ENCODE data around the gene NFIA. TPM values are rescaled to one million over a fixed set of nuclear protein-coding genes. Genes with fewer than 3 reads are reported as not detected.

NFIA gene
- total RNA-seq, 1 experiment from 2014 or later: 0.35 TPM

GRCh38 chr1:61080413-61081143, 1.8 kb upstream of the NFIA start:
- no peak overlapping the region for H4K5ac ChIP-seq (ENCODE audit: insufficient read length, low read depth, low read length)
- H2BK12ac ChIP-seq (ENCODE audit: insufficient read length, low read depth, low read length): no peak overlapping the region
- H3K9me3 ChIP-seq (ENCODE audit: control insufficient read depth, low read depth, low read length): no peaks in the 10 kb centered on the region
- H4K20me1 ChIP-seq (ENCODE audit: control insufficient read depth, insufficient read depth, insufficient read length): no peaks in the 10 kb centered on the region
- peak overlapping the region; percentile 47 to 80 for H3K4me3 Mint-ChIP-seq
- H3K18ac ChIP-seq (ENCODE audit: insufficient read length, low read depth, low read length): no peak overlapping the region
- no peak for DNase-seq
- no peak overlapping the region for H4K91ac ChIP-seq (ENCODE audit: insufficient read length, low read depth, low read length)
- no peak overlapping the region for H3K4ac ChIP-seq (ENCODE audit: low read depth, low read length)
- H2BK5ac ChIP-seq (ENCODE audit: insufficient read length, low read length): no peak overlapping the region
- H3K4me1 Mint-ChIP-seq: peaks cover 47 to 54% of the 10 kb centered on the region in 2 experiments
- peaks cover 12% of the 10 kb centered on the region; the same call in 1 of the 2 replicates for H3K4me1 ChIP-seq (ENCODE audit: insufficient read depth, low read length)
- no peak overlapping the region for H3K14ac ChIP-seq (ENCODE audit: insufficient read depth, low read length)
- H3K9ac ChIP-seq (ENCODE audit: extremely low read depth, insufficient read length, low read length): no peak overlapping the region
- peaks cover 81% of the 10 kb centered on the region for H3K27me3 Mint-ChIP-seq (ENCODE audit: low read depth)
- H3K23me2 ChIP-seq (ENCODE audit: insufficient read length, low read depth, low read length, poor library complexity, severe bottlenecking): peaks cover 27% of the 10 kb centered on the region
- no peak overlapping the region for H3K27ac ChIP-seq (ENCODE audit: insufficient read length, low read depth, low read length)
- peaks cover 36% of the 10 kb centered on the region; the same call in 1 of the 2 replicates for H3K27me3 ChIP-seq (ENCODE audit: insufficient read depth, low read length)
- peaks cover 0 to 3% (median 0%) of the 10 kb centered on the region in 3 experiments; a peak in 2 of 7 replicates for H3K36me3 Mint-ChIP-seq (ENCODE audit: insufficient read depth in 1 of 3, low read depth in 3 of 3)
- no peak overlapping the region for H2BK15ac ChIP-seq (ENCODE audit: low read depth, low read length)
- no peaks in the 10 kb centered on the region for H3K79me2 ChIP-seq (ENCODE audit: insufficient read depth, low read length)
- H2AFZ ChIP-seq (ENCODE audit: low read length): no peak overlapping the region
- no peak overlapping the region for H3K23ac ChIP-seq (ENCODE audit: insufficient read length, low read depth, low read length)
- no peak overlapping the region for H2BK120ac ChIP-seq (ENCODE audit: low read depth, low read length, poor library complexity, severe bottlenecking)
- no peak overlapping the region for H3T11ph ChIP-seq (ENCODE audit: low read length)
- H3K27ac Mint-ChIP-seq: no peak overlapping the region
- H4K8ac ChIP-seq (replicated peaks; ENCODE audit: insufficient read length, low read depth, low read length): no peak overlapping the region
- H3K9me3 Mint-ChIP-seq: peaks cover 0 to 3% of the 10 kb centered on the region in 2 experiments; a peak in 3 of 5 replicates
- H3K4me2 ChIP-seq (ENCODE audit: insufficient read depth, insufficient read length, low read length): peak overlapping the region; percentile 95
- no peak overlapping the region for H2BK20ac ChIP-seq (ENCODE audit: low read depth, low read length, poor library complexity, severe bottlenecking)
- H3K79me1 ChIP-seq (ENCODE audit: insufficient read depth, low read depth, low read length, poor library complexity, severe bottlenecking): no peaks in the 10 kb centered on the region
- H3K56ac ChIP-seq (ENCODE audit: insufficient read length, low read depth, low read length): no peak overlapping the region
- no peak overlapping the region for H2AK5ac ChIP-seq (ENCODE audit: insufficient read length, low read length)
- WGBS (ENCODE audit: extremely low coverage, insufficient read length, low lambda C conversion rate): no CpG with 5 or more reads among the region's 7 CpGs
- TF ChIP-seq CTCF (conservative IDR thresholded peaks at IDR 0.05): no peak

Data from H9 (cell line).